Left lung (tissue), 10 donors: Measurements from ENCODE around the gene CSPG4. TPM values are rescaled to one million over a fixed set of nuclear protein-coding genes. Genes with fewer than 3 reads are reported as not detected.

Source experiments
- ATAC-seq: fragments of 200-7000 bp; cut with Tn5 transposase; one replicate; pipeline ENCODE4 v1.9.1; 2020; ENCODE audit warnings: moderate library complexity
- DNase-seq, 4 donors: peaks; one replicate each; pipeline ENCODE4 v3.0.0-alpha.2; 2013 to 2020
- H3K27ac ChIP-seq, 2 donors: fragments of 200-600 bp; sonication (generic) in 1 of 2; one replicate each; pipeline versions ENCODE4 v1.5.0 to v1.8.0; 2020 to 2021
- H3K27me3 ChIP-seq, 2 donors: fragments of 200-600 bp; sonication (generic) in 1 of 2; one replicate each; pipeline versions ENCODE4 v1.5.0 to v1.8.0; 2020 to 2021
- H3K36me3 ChIP-seq, 2 donors: fragments of 200-600 bp; sonication (generic) in 1 of 2; one replicate each; pipeline versions ENCODE4 v1.5.0 to v1.8.0; 2020 to 2021
- H3K4me1 ChIP-seq, 2 donors: fragments of 200-600 bp; one replicate each; pipeline ENCODE4 v1.8.0; 2021
- H3K4me3 ChIP-seq, 2 donors: fragments of 200-600 bp; sonication (generic) in 1 of 2; one replicate each; pipeline versions ENCODE4 v1.5.0 to v1.8.0; 2020 to 2021; ENCODE audit warnings: mild to moderate bottlenecking in 1 of 2
- H3K9me3 ChIP-seq, 2 donors: fragments of 200-600 bp; sonication (generic) in 1 of 2; one replicate each; pipeline versions ENCODE4 v1.5.0 to v1.8.0; 2020 to 2021
- CTCF ChIP-seq, 2 donors: fragments of 200-600 bp; sonication (generic) in 1 of 2; IDR thresholded peaks; one replicate each; pipeline versions ENCODE4 v1.5.0 to v1.8.0; 2021; ENCODE audit warnings: antibody characterized with exemption in 2 of 2
- intact Hi-C, 2 donors: fragments of 100-400 bp; cut with DNase I; formaldehyde crosslinking; loops; one replicate each; pipeline versions ENCODE4 v1.11.2 to v1.14.2; 2022
- polyA plus RNA-seq, 6 donors: library from polyadenylated mRNA; unstranded; fragments of 120-200 nt; gene quantifications; one replicate each; pipeline ENCODE4 v1.2.1, GENCODE V29; 2013; ENCODE audit not compliant: insufficient read length in 6 of 6
- total RNA-seq, 2 donors: library from RNA; stranded (reverse); fragmentation: NEBNext Ultra II Directional; extraction: Animal tissue kit (Norgen Biotek cat#: 25700); gene quantifications; one replicate each; pipeline ENCODE4 v1.2.1, GENCODE V29; 2021
- donor health status: DM: no; HTN: yes; CAD: no.
- donor health status: DM: no; HTN: no; CAD: no.

The CSPG4 gene
- total and polyA plus RNA-seq, 8 donors = 18.4 to 36.1 (median 23.8) TPM

GRCh38 chr15:75661100-75661755, 51.4 kb downstream of the CSPG4 start:
- TF ChIP-seq CTCF (IDR thresholded peaks at IDR 0.05) = no peak
- H3K27me3 ChIP-seq = no peaks in the 10 kb centered on the region
- peaks cover 0 to 22% of the 10 kb centered on the region in 2 donors for H3K36me3 ChIP-seq
- H3K4me3 ChIP-seq = no peak overlapping the region
- ATAC-seq = peak; percentile 91
- peak; percentile 56 to 94 (median 86) for DNase-seq
- peaks cover 10 to 29% of the 10 kb centered on the region in 2 donors for H3K4me1 ChIP-seq
- intact Hi-C loops = no loop called here
- H3K9me3 ChIP-seq = no peaks in the 10 kb centered on the region
- H3K27ac ChIP-seq = peak overlapping the region; percentile 74 to 86

- Histone ChIP-seq H3K27ac (peak overlapping the region; percentile 74 to 86), H3K36me3 (peaks cover 0 to 22% of the 10 kb centered on the region in 2 donors), H3K4me1 (peaks cover 10 to 24% of the 10 kb centered on the region in 2 donors), H3K9me3 (no peaks in the 10 kb centered on the region), H3K4me3 (no peak overlapping the region), H3K27me3 (no peaks in the 10 kb centered on the region)
- ATAC-seq (no peak), DNase-seq (no peak)
- intact Hi-C loops = no loop called here
- no peak for TF ChIP-seq CTCF (IDR thresholded peaks at IDR 0.05)
Observed at GRCh38 chr15:75659928-75660645, 52.6 kb downstream of the CSPG4 start.

- DNase-seq (peak in 1 of 4 donors; percentile 37), ATAC-seq (no peak)
- Histone ChIP-seq H3K9me3 (no peaks in the 10 kb centered on the region), H3K27me3 (no peaks in the 10 kb centered on the region), H3K27ac (no peak overlapping the region), H3K4me1 (peaks cover 10 to 33% of the 10 kb centered on the region in 2 donors), H3K36me3 (peaks cover 0 to 22% of the 10 kb centered on the region in 2 donors), H3K4me3 (no peak overlapping the region)
- intact Hi-C loops = no loop called here
- TF ChIP-seq CTCF (IDR thresholded peaks at IDR 0.05) = no peak
Observed at GRCh38 chr15:75659141-75659771, 53.4 kb downstream of the CSPG4 start.

GRCh38 chr15:75656813-75657212, 55.8 kb downstream of the CSPG4 start:
- H3K27me3 ChIP-seq = no peaks in the 10 kb centered on the region
- no peak overlapping the region for H3K4me3 ChIP-seq
- no peak for DNase-seq
- no peak for ATAC-seq
- peaks cover 24 to 56% of the 10 kb centered on the region in 2 donors for H3K4me1 ChIP-seq
- H3K27ac ChIP-seq = no peak overlapping the region
- intact Hi-C loops = no loop called here
- H3K9me3 ChIP-seq = no peaks in the 10 kb centered on the region
- TF ChIP-seq CTCF (IDR thresholded peaks at IDR 0.05) = no peak
- H3K36me3 ChIP-seq = peaks cover 0 to 22% of the 10 kb centered on the region in 2 donors

GRCh38 chr15:75656331-75656730, 56.3 kb downstream of the CSPG4 start:
- H3K4me3 ChIP-seq = no peak overlapping the region
- TF ChIP-seq CTCF (IDR thresholded peaks at IDR 0.05) = no peak
- peaks cover 26 to 60% of the 10 kb centered on the region in 2 donors for H3K4me1 ChIP-seq
- no peak for ATAC-seq
- peaks cover 0 to 22% of the 10 kb centered on the region in 2 donors for H3K36me3 ChIP-seq
- no peaks in the 10 kb centered on the region for H3K9me3 ChIP-seq
- no peak for DNase-seq
- intact Hi-C loops = no loop called here
- H3K27ac ChIP-seq = no peak overlapping the region
- H3K27me3 ChIP-seq = no peaks in the 10 kb centered on the region
